ENCODE measurements around the gene GLA.

The GLA gene

GRCh38 chrX:101365301-101365795 is 42.4 kb downstream of the GLA start:
- Histone ChIP-seq H3K4me2 (ENCODE audit: insufficient read depth, low read length) (no peak overlapping the region), H3K79me2 (ENCODE audit: insufficient read depth, low read length) (no peaks in the 10 kb centered on the region), H3K36me3 (ENCODE audit: insufficient read depth, low read length) (no peaks in the 10 kb centered on the region), H3K9me3 (ENCODE audit: insufficient read depth, low read length, severe bottlenecking) (no peaks in the 10 kb centered on the region), H3K27ac (ENCODE audit: low read length) (no peak overlapping the region), H3K4me3 (ENCODE audit: low read depth in 1 of 2, low read length in 2 of 2) (no peak overlapping the region), H3K9ac (ENCODE audit: low read depth, low read length) (no peak overlapping the region), H3K27me3 (ENCODE audit: insufficient read depth, low read length, poor library complexity) (no peaks in the 10 kb centered on the region), H4K20me1 (ENCODE audit: insufficient read depth, low read length) (no peaks in the 10 kb centered on the region), H2AFZ (ENCODE audit: low read depth, low read length) (no peak overlapping the region), H3K4me1 (ENCODE audit: insufficient read depth, low read length) (no peaks in the 10 kb centered on the region)
- DNase-seq (no peak), ATAC-seq (ENCODE audit: insufficient read depth, low read depth) (no peak)
- no peak for TF ChIP-seq CTCF (IDR thresholded peaks at IDR 0.05; ENCODE audit: borderline replicate concordance, extremely low read depth, low read length, poor library complexity, severe bottlenecking)
- TF ChIP-seq EZH2 (IDR thresholded peaks at IDR 0.05; ENCODE audit: borderline replicate concordance, low read depth, low read length, severe bottlenecking): no peak

- Histone ChIP-seq H3K9ac (ENCODE audit: low read depth, low read length) (no peak overlapping the region), H3K4me1 (ENCODE audit: insufficient read depth, low read length) (no peaks in the 10 kb centered on the region), H3K4me2 (ENCODE audit: insufficient read depth, low read length) (no peak overlapping the region), H3K27me3 (ENCODE audit: insufficient read depth, low read length, poor library complexity) (no peaks in the 10 kb centered on the region), H2AFZ (ENCODE audit: low read depth, low read length) (no peak overlapping the region), H3K36me3 (ENCODE audit: insufficient read depth, low read length) (no peaks in the 10 kb centered on the region), H3K27ac (ENCODE audit: low read length) (no peak overlapping the region), H3K4me3 (ENCODE audit: low read depth in 1 of 2, low read length in 2 of 2) (no peak overlapping the region), H3K79me2 (ENCODE audit: insufficient read depth, low read length) (no peaks in the 10 kb centered on the region), H4K20me1 (ENCODE audit: insufficient read depth, low read length) (no peaks in the 10 kb centered on the region), H3K9me3 (ENCODE audit: insufficient read depth, low read length, severe bottlenecking) (no peaks in the 10 kb centered on the region)
- TF ChIP-seq EZH2 (IDR thresholded peaks at IDR 0.05; ENCODE audit: borderline replicate concordance, low read depth, low read length, severe bottlenecking) (no peak), CTCF (IDR thresholded peaks at IDR 0.05; ENCODE audit: borderline replicate concordance, extremely low read depth, low read length, poor library complexity, severe bottlenecking) (no peak)
- ATAC-seq (ENCODE audit: insufficient read depth, low read depth): no peak
- DNase-seq: no peak
Observed at GRCh38 chrX:101362757-101363156, 45.0 kb downstream of the GLA start.

- no peak for TF ChIP-seq EZH2 (IDR thresholded peaks at IDR 0.05; ENCODE audit: borderline replicate concordance, low read depth, low read length, severe bottlenecking)
- no peak for TF ChIP-seq CTCF (IDR thresholded peaks at IDR 0.05; ENCODE audit: borderline replicate concordance, extremely low read depth, low read length, poor library complexity, severe bottlenecking)
- H3K9ac ChIP-seq (ENCODE audit: low read depth, low read length): no peak overlapping the region
- no peak overlapping the region for H3K4me2 ChIP-seq (ENCODE audit: insufficient read depth, low read length)
- no peaks in the 10 kb centered on the region for H3K79me2 ChIP-seq (ENCODE audit: insufficient read depth, low read length)
- H3K27ac ChIP-seq (ENCODE audit: low read length): no peak overlapping the region
- H3K36me3 ChIP-seq (ENCODE audit: insufficient read depth, low read length): no peaks in the 10 kb centered on the region
- H3K4me1 ChIP-seq (ENCODE audit: insufficient read depth, low read length): no peaks in the 10 kb centered on the region
- H3K27me3 ChIP-seq (ENCODE audit: insufficient read depth, low read length, poor library complexity): no peaks in the 10 kb centered on the region
- H2AFZ ChIP-seq (ENCODE audit: low read depth, low read length): no peak overlapping the region
- no peak overlapping the region for H3K4me3 ChIP-seq (ENCODE audit: low read depth in 1 of 2, low read length in 2 of 2)
- no peaks in the 10 kb centered on the region for H4K20me1 ChIP-seq (ENCODE audit: insufficient read depth, low read length)
- ATAC-seq (ENCODE audit: insufficient read depth, low read depth) (no peak), DNase-seq (no peak)
- no peaks in the 10 kb centered on the region for H3K9me3 ChIP-seq (ENCODE audit: insufficient read depth, low read length, severe bottlenecking)
Observed at GRCh38 chrX:101362116-101362515, 45.6 kb downstream of the GLA start.

- ATAC-seq (ENCODE audit: insufficient read depth, low read depth) (no peak), DNase-seq (no peak)
- no peaks in the 10 kb centered on the region for H3K27me3 ChIP-seq (ENCODE audit: insufficient read depth, low read length, poor library complexity)
Observed at GRCh38 chrX:101360390-101360789, 47.3 kb downstream of the GLA start.

More at GRCh38 chrX:101360390-101360789, 47.3 kb downstream of the GLA start:
- TF ChIP-seq EZH2 (IDR thresholded peaks at IDR 0.05; ENCODE audit: borderline replicate concordance, low read depth, low read length, severe bottlenecking) (no peak), CTCF (IDR thresholded peaks at IDR 0.05; ENCODE audit: borderline replicate concordance, extremely low read depth, low read length, poor library complexity, severe bottlenecking) (no peak)
- Histone ChIP-seq H3K4me1 (ENCODE audit: insufficient read depth, low read length) (no peaks in the 10 kb centered on the region), H3K4me3 (ENCODE audit: low read depth in 1 of 2, low read length in 2 of 2) (no peak overlapping the region), H4K20me1 (ENCODE audit: insufficient read depth, low read length) (no peaks in the 10 kb centered on the region), H3K27ac (ENCODE audit: low read length) (no peak overlapping the region), H3K9ac (ENCODE audit: low read depth, low read length) (no peak overlapping the region), H3K9me3 (ENCODE audit: insufficient read depth, low read length, severe bottlenecking) (no peaks in the 10 kb centered on the region), H3K4me2 (ENCODE audit: insufficient read depth, low read length) (no peak overlapping the region), H3K79me2 (ENCODE audit: insufficient read depth, low read length) (no peaks in the 10 kb centered on the region), H3K36me3 (ENCODE audit: insufficient read depth, low read length) (no peaks in the 10 kb centered on the region), H2AFZ (ENCODE audit: low read depth, low read length) (no peak overlapping the region)

Measured in DND-41 (cell line).